Neuronal stem cell (in vitro differentiated cells): Measurements from ENCODE around the gene SPEF2.

Experiments
- DNase-seq: peaks from one replicate; pipeline ENCODE4 v3.0.0-alpha.2; 2013; ENCODE audit warnings: low spot score
- H2AFZ ChIP-seq: one replicate; pipeline ENCODE4 v1.6.1; 2013; ENCODE audit warnings: mild to moderate bottlenecking, low read length, inconsistent platforms
- H2AK5ac ChIP-seq: 2 replicates; pipeline ENCODE4 v1.6.1; 2013; ENCODE audit warnings: low read depth, mild to moderate bottlenecking, inconsistent platforms, low read length, moderate library complexity, mixed read lengths
- H2BK120ac ChIP-seq: 2 replicates; pipeline ENCODE4 v1.6.1; 2013; ENCODE audit warnings: low read depth, mild to moderate bottlenecking, inconsistent platforms, low read length, moderate library complexity, mixed read lengths
- H2BK12ac ChIP-seq: one replicate; pipeline ENCODE4 v1.6.1; 2013; ENCODE audit warnings: low read length, inconsistent platforms
- H2BK15ac ChIP-seq: 2 replicates; pipeline ENCODE4 v1.6.1; 2013; ENCODE audit warnings: mild to moderate bottlenecking, low read length, inconsistent platforms, mixed read lengths
- H2BK5ac ChIP-seq: one replicate; pipeline ENCODE4 v1.6.1; 2013; ENCODE audit warnings: inconsistent platforms, mild to moderate bottlenecking, low read length, moderate library complexity
- H3K14ac ChIP-seq: one replicate; pipeline ENCODE4 v1.6.1; 2013; ENCODE audit warnings: low read length, inconsistent platforms
- H3K18ac ChIP-seq: 2 replicates; pipeline ENCODE4 v1.6.1; 2013; ENCODE audit warnings: low read length, inconsistent platforms
- H3K23ac ChIP-seq: 2 replicates; pipeline ENCODE4 v1.6.1; 2013; ENCODE audit warnings: low read depth, mild to moderate bottlenecking, mixed read lengths, low read length, inconsistent platforms; ENCODE audit not compliant: poor library complexity
- H3K27ac ChIP-seq: replicated peaks from 3 replicates; pipeline ENCODE4 v1.5.1; 2013; ENCODE audit warnings: low read length, inconsistent platforms
- H3K27me3 ChIP-seq, 3 experiments: 2 replicates each; pipeline ENCODE4 v1.6.1; 2013; ENCODE audit warnings: low read length in 3 of 3, mild to moderate bottlenecking in 2 of 3, inconsistent platforms in 1 of 3, low read depth in 1 of 3, mixed read lengths in 1 of 3, moderate library complexity in 1 of 3; ENCODE audit not compliant: control insufficient read depth in 3 of 3, insufficient read depth in 3 of 3
- H3K36me3 ChIP-seq, 2 donors: replicated peaks in 1 of 2; 2 replicates each; pipeline ENCODE4 v1.6.1; 2013; ENCODE audit warnings: low read length in 2 of 2; ENCODE audit not compliant: control insufficient read depth in 2 of 2, insufficient read depth in 2 of 2
- H3K4ac ChIP-seq: 2 replicates; pipeline ENCODE4 v1.6.1; 2013; ENCODE audit warnings: inconsistent platforms, mild to moderate bottlenecking, low read length, moderate library complexity
- H3K4me1 ChIP-seq, 2 donors: 1 replicate in 1 of 2; 2 replicates in 1 of 2; pipeline ENCODE4 v1.6.1; 2013; ENCODE audit warnings: low read length in 2 of 2, low read depth in 1 of 2; ENCODE audit not compliant: control insufficient read depth in 2 of 2, insufficient read depth in 1 of 2
- H3K4me2 ChIP-seq: one replicate; pipeline ENCODE4 v1.6.1; 2013; ENCODE audit warnings: mild to moderate bottlenecking, low read length, inconsistent platforms; ENCODE audit not compliant: insufficient read depth, poor library complexity, severe bottlenecking
- H3K4me3 ChIP-seq, 2 donors: 2 replicates each; pipeline ENCODE4 v1.5.1; 2013; ENCODE audit warnings: low read length in 2 of 2, mild to moderate bottlenecking in 2 of 2, inconsistent platforms in 1 of 2, moderate library complexity in 1 of 2
- H3K79me1 ChIP-seq: one replicate; pipeline ENCODE4 v1.6.1; 2013; ENCODE audit warnings: low read depth, mild to moderate bottlenecking, inconsistent platforms, low read length, moderate library complexity
- H3K9ac ChIP-seq: one replicate; pipeline ENCODE4 v1.6.1; 2013; ENCODE audit warnings: mild to moderate bottlenecking, low read depth, low read length, inconsistent platforms; ENCODE audit not compliant: poor library complexity
- H3K9me3 ChIP-seq, 2 donors: replicated peaks in 1 of 2; 2 replicates each; pipeline versions ENCODE3 to v1.6.1; 2013; ENCODE audit warnings: low read length in 2 of 2, mild to moderate bottlenecking in 2 of 2, inconsistent platforms in 1 of 2, low read depth in 1 of 2, mixed read lengths in 1 of 2, moderate library complexity in 1 of 2; ENCODE audit not compliant: control insufficient read depth in 2 of 2, insufficient read depth in 1 of 2
- H4K8ac ChIP-seq: one replicate; pipeline ENCODE4 v1.6.1; 2013; ENCODE audit warnings: low read depth, mild to moderate bottlenecking, inconsistent platforms, low read length, moderate library complexity
- H4K91ac ChIP-seq: one replicate; pipeline ENCODE4 v1.6.1; 2013; ENCODE audit warnings: low read length, low read depth, mild to moderate bottlenecking, inconsistent platforms; ENCODE audit not compliant: poor library complexity
- WGBS, 2 donors: extraction: QIAGEN DNeasy Blood & Tissue Kit; methylation state at CpG; one replicate each; pipeline ENCODE4 v1.1.7; 2013; ENCODE audit warnings: missing lambda C conversion rate in 2 of 2, mixed read lengths in 1 of 2; ENCODE audit not compliant: insufficient read length in 2 of 2, insufficient replicate concordance in 1 of 2; ENCODE audit errors: extremely low coverage in 2 of 2; 5-methylcytosine and 5-hydroxymethylcytosine counted together

Gene SPEF2

GRCh38 chr5:35789732-35790456 lies 172.2 kb downstream of the SPEF2 start:
- Histone ChIP-seq H3K9ac (no peak overlapping the region), H2BK5ac (no peak overlapping the region), H2BK15ac (no peak overlapping the region), H4K8ac (no peak overlapping the region), H3K4me1 (peaks cover 6% of the 10 kb centered on the region in 2 donors), H2BK120ac (no peak overlapping the region), H3K27ac (no peak overlapping the region), H3K4me3 (no peak overlapping the region), H3K36me3 (no peaks in the 10 kb centered on the region), H3K4ac (no peak overlapping the region), H3K79me1 (no peaks in the 10 kb centered on the region), H3K4me2 (no peak overlapping the region), H2AFZ (no peak overlapping the region), H3K27me3 (no peaks in the 10 kb centered on the region), H3K14ac (no peak overlapping the region), H4K91ac (no peak overlapping the region), H3K23ac (no peak overlapping the region), H3K18ac (no peak overlapping the region), H2AK5ac (no peak overlapping the region), H2BK12ac (no peak overlapping the region), H3K9me3 (no peaks in the 10 kb centered on the region)
- DNase-seq = no peak
- WGBS, 2 donors = no CpG with 5 or more reads among the region's 4 CpGs

- Histone ChIP-seq H3K14ac (no peak overlapping the region), H2BK15ac (no peak overlapping the region), H3K4ac (no peak overlapping the region), H3K79me1 (no peaks in the 10 kb centered on the region), H2BK12ac (no peak overlapping the region), H3K23ac (no peak overlapping the region), H2AFZ (no peak overlapping the region), H3K18ac (no peak overlapping the region), H2BK120ac (no peak overlapping the region), H3K36me3 (no peaks in the 10 kb centered on the region), H3K4me1 (peaks cover 6 to 8% of the 10 kb centered on the region in 2 donors), H3K9ac (no peak overlapping the region), H3K27ac (no peak overlapping the region), H2BK5ac (no peak overlapping the region), H3K9me3 (no peaks in the 10 kb centered on the region), H3K4me2 (no peak overlapping the region), H2AK5ac (no peak overlapping the region), H4K91ac (no peak overlapping the region), H3K27me3 (no peaks in the 10 kb centered on the region), H4K8ac (no peak overlapping the region), H3K4me3 (no peak overlapping the region)
- no CpG with 5 or more reads among the region's 1 CpG for WGBS, 2 donors
- DNase-seq = no peak
Observed at GRCh38 chr5:35790457-35790822, 172.8 kb downstream of the SPEF2 start.

GRCh38 chr5:35794328-35794619 lies 176.6 kb downstream of the SPEF2 start:
- no peak overlapping the region for H2AFZ ChIP-seq
- no peak overlapping the region for H3K4me2 ChIP-seq
- H2BK15ac ChIP-seq = no peak overlapping the region
- no peak overlapping the region for H2BK5ac ChIP-seq
- H3K18ac ChIP-seq = no peak overlapping the region
- H3K23ac ChIP-seq = no peak overlapping the region
- H3K4me1 ChIP-seq = peaks cover 8 to 9% of the 10 kb centered on the region in 2 donors
- no peak overlapping the region for H4K91ac ChIP-seq
- H3K79me1 ChIP-seq = no peaks in the 10 kb centered on the region
- no peak overlapping the region for H3K4ac ChIP-seq
- no peaks in the 10 kb centered on the region for H3K9me3 ChIP-seq
- no peak overlapping the region for H3K27ac ChIP-seq
- H3K9ac ChIP-seq = no peak overlapping the region
- H2BK12ac ChIP-seq = no peak overlapping the region
- H2AK5ac ChIP-seq = no peak overlapping the region
- H2BK120ac ChIP-seq = no peak overlapping the region
- H3K27me3 ChIP-seq = no peaks in the 10 kb centered on the region
- no peak overlapping the region for H4K8ac ChIP-seq
- no peaks in the 10 kb centered on the region for H3K36me3 ChIP-seq
- DNase-seq = no peak
- no peak overlapping the region for H3K4me3 ChIP-seq
- H3K14ac ChIP-seq = no peak overlapping the region

- whole genome bisulfite sequencing, 2 donors = no CpG with 5 or more reads among the region's 8 CpGs
Observed at GRCh38 chr5:35794684-35795375, 177.2 kb downstream of the SPEF2 start.

More at GRCh38 chr5:35794684-35795375, 177.2 kb downstream of the SPEF2 start:
- no peak overlapping the region for H2BK12ac ChIP-seq
- no peaks in the 10 kb centered on the region for H3K79me1 ChIP-seq
- H3K36me3 ChIP-seq = no peaks in the 10 kb centered on the region
- no peaks in the 10 kb centered on the region for H3K27me3 ChIP-seq
- H4K8ac ChIP-seq = no peak overlapping the region
- no peaks in the 10 kb centered on the region for H3K9me3 ChIP-seq
- H3K4me1 ChIP-seq = peaks cover 8 to 9% of the 10 kb centered on the region in 2 donors
- H2BK120ac ChIP-seq = no peak overlapping the region
- H2AK5ac ChIP-seq = no peak overlapping the region
- no peak overlapping the region for H3K4me3 ChIP-seq
- H3K18ac ChIP-seq = no peak overlapping the region
- H3K4me2 ChIP-seq = no peak overlapping the region
- H3K27ac ChIP-seq = no peak overlapping the region
- H2BK15ac ChIP-seq = no peak overlapping the region
- no peak overlapping the region for H3K14ac ChIP-seq
- no peak overlapping the region for H4K91ac ChIP-seq
- H2AFZ ChIP-seq = no peak overlapping the region
- H3K9ac ChIP-seq = no peak overlapping the region
- H2BK5ac ChIP-seq = no peak overlapping the region
- DNase-seq = no peak
- no peak overlapping the region for H3K23ac ChIP-seq
- H3K4ac ChIP-seq = no peak overlapping the region
